ENCODE results near the gene FBN2. TPM values are rescaled to one million over a fixed set of nuclear protein-coding genes. Genes with fewer than 3 reads are reported as not detected.

FBN2 gene
- total RNA-seq, 1 experiment from 2014 or later: 0.31 TPM

GRCh38 chr5:128254789-128255188 lies 283.3 kb downstream of the FBN2 start:
- no peaks in the 10 kb centered on the region for H3K4me1 Mint-ChIP-seq (ENCODE audit: low read depth, unreplicated experiment)
- CTCF ChIA-PET: no interaction called here
- intact Hi-C loops (cut with micrococcal nuclease; ENCODE audit: unreplicated experiment): no loop called here
- no peak overlapping the region for H3K4me3 Mint-ChIP-seq (ENCODE audit: low read depth, unreplicated experiment)
- TF ChIP-seq CTCF (IDR thresholded peaks at IDR 0.05; ENCODE audit: unreplicated experiment): no peak
- no peak overlapping the region for H3K27ac Mint-ChIP-seq (ENCODE audit: unreplicated experiment)
- no peak for DNase-seq
- H3K9me3 Mint-ChIP-seq (ENCODE audit: low read depth, unreplicated experiment): peaks cover 10% of the 10 kb centered on the region
- H3K36me3 Mint-ChIP-seq (ENCODE audit: insufficient read depth, unreplicated experiment): no peaks in the 10 kb centered on the region
- no peaks in the 10 kb centered on the region for H3K27me3 Mint-ChIP-seq (ENCODE audit: unreplicated experiment)
- BruUV-seq (replicated peaks): no TSS peak

GRCh38 chr5:128253880-128254279 lies 284.2 kb downstream of the FBN2 start:
- H3K27me3 Mint-ChIP-seq (ENCODE audit: unreplicated experiment): no peaks in the 10 kb centered on the region
- TF ChIP-seq CTCF (IDR thresholded peaks at IDR 0.05; ENCODE audit: unreplicated experiment): no peak
- no peaks in the 10 kb centered on the region for H3K4me1 Mint-ChIP-seq (ENCODE audit: low read depth, unreplicated experiment)
- CTCF ChIA-PET: no interaction called here
- H3K36me3 Mint-ChIP-seq (ENCODE audit: insufficient read depth, unreplicated experiment): no peaks in the 10 kb centered on the region
- no peak overlapping the region for H3K4me3 Mint-ChIP-seq (ENCODE audit: low read depth, unreplicated experiment)
- intact Hi-C loops (cut with micrococcal nuclease; ENCODE audit: unreplicated experiment): no loop called here
- no peak overlapping the region for H3K27ac Mint-ChIP-seq (ENCODE audit: unreplicated experiment)
- no TSS peak for BruUV-seq (replicated peaks)
- no peak for DNase-seq
- H3K9me3 Mint-ChIP-seq (ENCODE audit: low read depth, unreplicated experiment): peaks cover 10% of the 10 kb centered on the region

GRCh38 chr5:128253161-128253560 lies 284.9 kb downstream of the FBN2 start:
- Mint-ChIP-seq H3K9me3 (ENCODE audit: low read depth, unreplicated experiment) (peaks cover 10% of the 10 kb centered on the region), H3K27me3 (ENCODE audit: unreplicated experiment) (no peaks in the 10 kb centered on the region), H3K36me3 (ENCODE audit: insufficient read depth, unreplicated experiment) (no peaks in the 10 kb centered on the region), H3K4me1 (ENCODE audit: low read depth, unreplicated experiment) (no peaks in the 10 kb centered on the region), H3K27ac (ENCODE audit: unreplicated experiment) (no peak overlapping the region), H3K4me3 (ENCODE audit: low read depth, unreplicated experiment) (no peak overlapping the region)
- intact Hi-C loops (cut with micrococcal nuclease; ENCODE audit: unreplicated experiment): no loop called here
- CTCF ChIA-PET: no interaction called here
- BruUV-seq (replicated peaks): no TSS peak
- no peak for TF ChIP-seq CTCF (IDR thresholded peaks at IDR 0.05; ENCODE audit: unreplicated experiment)
- DNase-seq: no peak

GRCh38 chr5:128252756-128253155 lies 285.3 kb downstream of the FBN2 start:
- Mint-ChIP-seq H3K4me3 (ENCODE audit: low read depth, unreplicated experiment) (no peak overlapping the region), H3K27ac (ENCODE audit: unreplicated experiment) (no peak overlapping the region), H3K27me3 (ENCODE audit: unreplicated experiment) (no peaks in the 10 kb centered on the region), H3K9me3 (ENCODE audit: low read depth, unreplicated experiment) (peaks cover 10% of the 10 kb centered on the region), H3K4me1 (ENCODE audit: low read depth, unreplicated experiment) (no peaks in the 10 kb centered on the region), H3K36me3 (ENCODE audit: insufficient read depth, unreplicated experiment) (no peaks in the 10 kb centered on the region)
- CTCF ChIA-PET: no interaction called here
- no peak for TF ChIP-seq CTCF (IDR thresholded peaks at IDR 0.05; ENCODE audit: unreplicated experiment)
- no peak for DNase-seq
- no TSS peak for BruUV-seq (replicated peaks)
- intact Hi-C loops (cut with micrococcal nuclease; ENCODE audit: unreplicated experiment): no loop called here

GRCh38 chr5:128252196-128252595 lies 285.8 kb downstream of the FBN2 start:
- Mint-ChIP-seq H3K4me1 (ENCODE audit: low read depth, unreplicated experiment) (no peaks in the 10 kb centered on the region), H3K27ac (ENCODE audit: unreplicated experiment) (no peak overlapping the region), H3K27me3 (ENCODE audit: unreplicated experiment) (no peaks in the 10 kb centered on the region), H3K4me3 (ENCODE audit: low read depth, unreplicated experiment) (no peak overlapping the region), H3K9me3 (ENCODE audit: low read depth, unreplicated experiment) (peaks cover 10% of the 10 kb centered on the region), H3K36me3 (ENCODE audit: insufficient read depth, unreplicated experiment) (no peaks in the 10 kb centered on the region)
- DNase-seq: no peak
- CTCF ChIA-PET: no interaction called here
- no TSS peak for BruUV-seq (replicated peaks)
- intact Hi-C loops (cut with micrococcal nuclease; ENCODE audit: unreplicated experiment): no loop called here
- TF ChIP-seq CTCF (IDR thresholded peaks at IDR 0.05; ENCODE audit: unreplicated experiment): no peak
